ENCODE data around the gene GPX7.

The GPX7 gene

DNA sequence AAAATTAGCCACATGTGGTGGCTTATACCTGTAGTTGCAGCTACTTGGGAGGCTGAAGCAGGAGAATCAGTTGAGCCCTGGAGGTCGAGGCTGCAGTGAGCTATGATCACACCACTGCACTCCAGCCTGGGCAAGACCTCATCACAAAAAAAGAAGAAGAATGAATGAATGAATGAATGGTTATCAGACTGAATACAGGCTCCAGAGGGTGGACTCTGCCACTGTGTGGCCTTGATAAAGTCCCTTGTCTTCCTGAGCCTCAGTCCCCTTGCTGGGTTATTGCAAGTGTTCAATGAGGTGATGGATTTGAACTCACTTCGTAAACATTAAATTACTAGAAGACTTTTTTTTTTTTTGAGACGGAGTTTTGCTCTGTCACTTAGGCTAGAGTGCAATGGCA, 55.5 kb downstream of the GPX7 start:
- Histone ChIP-seq H3K79me2 (ENCODE audit: insufficient read depth, low read length) (no peaks in the 10 kb centered on the region), H3K36me3 (ENCODE audit: low read length) (no peaks in the 10 kb centered on the region), H2AFZ (ENCODE audit: low read depth, low read length, severe bottlenecking) (no peak overlapping the region), H3K9me2 (replicated peaks; ENCODE audit: insufficient read depth, low read length) (no peaks in the 10 kb centered on the region), H3K9ac (ENCODE audit: low read length) (no peak overlapping the region), H3K4me2 (ENCODE audit: low read depth, low read length, poor library complexity, severe bottlenecking) (no peak overlapping the region), H3K9me3 (ENCODE audit: insufficient read depth, low read length) (no peaks in the 10 kb centered on the region), H4K20me1 (ENCODE audit: low read depth, low read length) (no peaks in the 10 kb centered on the region), H3K27me3 (ENCODE audit: low read length) (no peaks in the 10 kb centered on the region), H3K4me3 (ENCODE audit: insufficient read depth, low read length, poor library complexity, severe bottlenecking) (no peak overlapping the region), H3K27ac (ENCODE audit: low read depth, low read length) (no peak overlapping the region), H3F3A (ENCODE audit: insufficient read depth) (no peaks in the 10 kb centered on the region)
- TF ChIP-seq, protein P1, sequence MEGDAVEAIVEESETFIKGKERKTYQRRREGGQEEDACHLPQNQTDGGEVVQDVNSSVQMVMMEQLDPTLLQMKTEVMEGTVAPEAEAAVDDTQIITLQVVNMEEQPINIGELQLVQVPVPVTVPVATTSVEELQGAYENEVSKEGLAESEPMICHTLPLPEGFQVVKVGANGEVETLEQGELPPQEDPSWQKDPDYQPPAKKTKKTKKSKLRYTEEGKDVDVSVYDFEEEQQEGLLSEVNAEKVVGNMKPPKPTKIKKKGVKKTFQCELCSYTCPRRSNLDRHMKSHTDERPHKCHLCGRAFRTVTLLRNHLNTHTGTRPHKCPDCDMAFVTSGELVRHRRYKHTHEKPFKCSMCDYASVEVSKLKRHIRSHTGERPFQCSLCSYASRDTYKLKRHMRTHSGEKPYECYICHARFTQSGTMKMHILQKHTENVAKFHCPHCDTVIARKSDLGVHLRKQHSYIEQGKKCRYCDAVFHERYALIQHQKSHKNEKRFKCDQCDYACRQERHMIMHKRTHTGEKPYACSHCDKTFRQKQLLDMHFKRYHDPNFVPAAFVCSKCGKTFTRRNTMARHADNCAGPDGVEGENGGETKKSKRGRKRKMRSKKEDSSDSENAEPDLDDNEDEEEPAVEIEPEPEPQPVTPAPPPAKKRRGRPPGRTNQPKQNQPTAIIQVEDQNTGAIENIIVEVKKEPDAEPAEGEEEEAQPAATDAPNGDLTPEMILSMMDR (IDR thresholded peaks at IDR 0.05; ENCODE audit: insufficient read depth, low read length, poor library complexity, severe bottlenecking), result no peak
- TF ChIP-seq EZH2phosphoT487 (conservative IDR thresholded peaks at IDR 0.05; ENCODE audit: low read length), result no peak

Data from SU-DHL-6 (cell line).